GM21381 (cell line): ENCODE measurements around the gene NAALADL1.

Experiments used
- ATAC-seq: cut with Tn5 transposase; IDR thresholded peaks from one replicate; pipeline ENCODE4 v1.9.1; 2021; ENCODE audit warnings: mild to moderate bottlenecking, moderate library complexity; ENCODE audit not compliant: unreplicated experiment

Gene NAALADL1

GRCh38 chr11:65083134-65083833 lies 24.9 kb upstream of the NAALADL1 start:
- ATAC-seq, result peak; percentile 11

GRCh38 chr11:65078786-65079342 lies 20.5 kb upstream of the NAALADL1 start:
- no peak for ATAC-seq

- ATAC-seq, result no peak
Measured at GRCh38 chr11:65078151-65078550, 19.8 kb upstream of the NAALADL1 start.

GRCh38 chr11:65077451-65077850 lies 19.1 kb upstream of the NAALADL1 start:
- ATAC-seq, result no peak

- no peak for ATAC-seq
Measured at GRCh38 chr11:65072631-65072966, 14.2 kb upstream of the NAALADL1 start.

GRCh38 chr11:65071907-65072630 lies 13.7 kb upstream of the NAALADL1 start:
- no peak for ATAC-seq

- no peak for ATAC-seq
Measured at GRCh38 chr11:65069217-65069616, 10.9 kb upstream of the NAALADL1 start.

GRCh38 chr11:65067446-65067845 lies 9.1 kb upstream of the NAALADL1 start:
- no peak for ATAC-seq

GRCh38 chr11:65066805-65067291 lies 8.5 kb upstream of the NAALADL1 start:
- no peak for ATAC-seq

- ATAC-seq, result no peak
Measured at GRCh38 chr11:65066315-65066714, 8.0 kb upstream of the NAALADL1 start.

GRCh38 chr11:65065851-65066250 lies 7.5 kb upstream of the NAALADL1 start:
- ATAC-seq, result no peak

GRCh38 chr11:65064847-65065240 lies 6.5 kb upstream of the NAALADL1 start:
- no peak for ATAC-seq

GRCh38 chr11:65063532-65063931 lies 5.2 kb upstream of the NAALADL1 start:
- no peak for ATAC-seq

GRCh38 chr11:65060913-65061408 lies 2.6 kb upstream of the NAALADL1 start:
- no peak for ATAC-seq

- no peak for ATAC-seq
Measured at GRCh38 chr11:65059959-65060824, 1.8 kb upstream of the NAALADL1 start.

GRCh38 chr11:65059523-65059922 lies 1.2 kb upstream of the NAALADL1 start:
- ATAC-seq, result no peak

GRCh38 chr11:65058012-65058411 lies 341 bp downstream of the NAALADL1 start:
- ATAC-seq, result no peak

GRCh38 chr11:65057526-65057925 lies 827 bp downstream of the NAALADL1 start:
- ATAC-seq, result no peak

GRCh38 chr11:65056999-65057398 lies 1.4 kb downstream of the NAALADL1 start:
- ATAC-seq, result no peak

- no peak for ATAC-seq
Measured at GRCh38 chr11:65055538-65055937, 2.8 kb downstream of the NAALADL1 start.
